H1 (cell line): ENCODE measurements around the gene GRIK1. TPM values are rescaled to one million over a fixed set of nuclear protein-coding genes. Genes with fewer than 3 reads are reported as not detected.

Experiments used
- CTCF ChIA-PET: fragments of 300-600 bp; sonication (Branson Sonifier 250); formaldehyde crosslinking; loops from one replicate; lab custom pipeline; 2021; ENCODE audit not compliant: partially characterized antibody; lab: Charles Lee
- POLR2A ChIA-PET: fragments of 300-600 bp; sonication (Branson Sonifier 250); formaldehyde crosslinking; loops from one replicate; lab custom pipeline; 2021; ENCODE audit warnings: inconsistent platforms; ENCODE audit not compliant: partially characterized antibody; lab: Charles Lee
- DNase-seq, 2 experiments: peaks; one replicate each; pipeline versions ENCODE4 v3.0.0 to v3.0.0-alpha.2; 2010 to 2022; ENCODE audit warnings: low spot score in 2 of 2, low read depth in 1 of 2, mixed read lengths in 1 of 2
- FAIRE-seq: peaks from 2 replicates; lab custom pipeline; 2011; peaks lifted over from hg19 to GRCh38; lab: Jason Lieb, UNC
- H2AFZ ChIP-seq: 2 replicates; pipeline ENCODE4 v1.8.1; 2012; ENCODE audit warnings: low read length, inconsistent platforms
- H2AK5ac ChIP-seq: 2 replicates; pipeline ENCODE4 v1.6.1; 2013; ENCODE audit warnings: low read depth, low read length
- H2BK120ac ChIP-seq: replicated peaks from 2 replicates; pipeline ENCODE3; 2013; ENCODE audit warnings: low read depth, low read length, inconsistent platforms
- H2BK12ac ChIP-seq: 2 replicates; pipeline ENCODE4 v1.6.1; 2013; ENCODE audit warnings: low read depth, low read length
- H2BK15ac ChIP-seq: 2 replicates; pipeline ENCODE4 v1.6.1; 2013; ENCODE audit warnings: low read length
- H2BK20ac ChIP-seq: 2 replicates; pipeline ENCODE4 v1.6.1; 2013; ENCODE audit warnings: low read length
- H2BK5ac ChIP-seq: 2 replicates; pipeline ENCODE4 v1.6.1; 2013; ENCODE audit warnings: low read depth, low read length
- H3K14ac ChIP-seq: 2 replicates; pipeline ENCODE4 v1.6.1; 2013; ENCODE audit warnings: inconsistent platforms; ENCODE audit not compliant: insufficient read length
- H3K18ac ChIP-seq: 2 replicates; pipeline ENCODE4 v1.6.1; 2013; ENCODE audit warnings: low read length; ENCODE audit errors: extremely low read depth
- H3K23ac ChIP-seq: 2 replicates; pipeline ENCODE4 v1.6.1; 2013; ENCODE audit warnings: inconsistent platforms; ENCODE audit not compliant: insufficient read length
- H3K23me2 ChIP-seq: 2 replicates; pipeline ENCODE4 v1.6.1; 2013; ENCODE audit warnings: low read depth, low read length
- H3K27ac ChIP-seq: 2 replicates; pipeline ENCODE4 v1.6.1; 2011; ENCODE audit warnings: low read depth, low read length, inconsistent platforms
- H3K27me3 ChIP-seq, 4 experiments: replicated peaks in 1 of 4; 1 replicate in 1 of 4; 2 replicates in 3 of 4; pipeline versions ENCODE4 v1.6.1 to v1.8.1; 2011 to 2013; ENCODE audit warnings: low read length in 3 of 4, mild to moderate bottlenecking in 3 of 4, inconsistent platforms in 2 of 4, mixed read lengths in 2 of 4, moderate library complexity in 1 of 4; ENCODE audit not compliant: control insufficient read depth in 3 of 4, insufficient read depth in 3 of 4; ENCODE audit errors: extremely low read depth in 1 of 4
- H3K36me3 ChIP-seq, 4 experiments: 2 replicates each; pipeline versions ENCODE4 v1.6.1 to v1.8.1; 2011 to 2013; ENCODE audit warnings: mild to moderate bottlenecking in 4 of 4, low read length in 3 of 4, moderate library complexity in 2 of 4, control low read depth in 1 of 4, inconsistent platforms in 1 of 4; ENCODE audit not compliant: insufficient read depth in 4 of 4, control insufficient read depth in 2 of 4
- H3K4ac ChIP-seq: replicated peaks from 2 replicates; pipeline ENCODE3; 2013; ENCODE audit warnings: low read length, low read depth, mixed read lengths, inconsistent platforms; ENCODE audit not compliant: insufficient read length
- H3K4me1 ChIP-seq, 4 experiments: replicated peaks in 1 of 4; 1 replicate in 1 of 4; 2 replicates in 3 of 4; pipeline versions ENCODE4 v1.6.1 to v1.8.1; 2011 to 2013; ENCODE audit warnings: low read length in 3 of 4, inconsistent platforms in 2 of 4, mixed read lengths in 1 of 4; ENCODE audit not compliant: insufficient read depth in 4 of 4, control insufficient read depth in 3 of 4
- H3K4me2 ChIP-seq, 2 experiments: 2 replicates each; pipeline versions ENCODE4 v1.6.1 to v1.8.1; 2011 to 2013; ENCODE audit warnings: low read depth in 2 of 2, low read length in 2 of 2, control low read depth in 1 of 2, inconsistent platforms in 1 of 2, mild to moderate bottlenecking in 1 of 2; ENCODE audit not compliant: insufficient read depth in 1 of 2
- H3K4me3 ChIP-seq, 4 experiments: fragments of 200-600, 300-600 bp in 1 of 4; sonication (generic), shearing (Covaris generic), sonication (Bioruptor Twin) in 1 of 4; 2 replicates each; pipeline versions ENCODE4 v1.5.1 to v1.8.1; 2011 to 2016; ENCODE audit warnings: low read length in 4 of 4, low read depth in 3 of 4, control low read depth in 2 of 4, inconsistent platforms in 2 of 4, mild to moderate bottlenecking in 2 of 4, mixed read lengths in 1 of 4, moderate library complexity in 1 of 4; ENCODE audit not compliant: insufficient read depth in 2 of 4; ENCODE audit errors: extremely low read depth in 1 of 4
- H3K56ac ChIP-seq: replicated peaks from 2 replicates; pipeline ENCODE3; 2013; ENCODE audit warnings: low read depth, mild to moderate bottlenecking, mixed read lengths, low read length, inconsistent platforms; ENCODE audit not compliant: insufficient read length
- H3K79me1 ChIP-seq: 2 replicates; pipeline ENCODE4 v1.6.1; 2013; ENCODE audit warnings: low read depth, low read length, control low read depth
- H3K79me2 ChIP-seq, 2 experiments: 2 replicates each; pipeline versions ENCODE4 v1.6.1 to v1.8.1; 2012 to 2013; ENCODE audit warnings: low read length in 2 of 2, mild to moderate bottlenecking in 2 of 2, inconsistent platforms in 1 of 2; ENCODE audit not compliant: insufficient read depth in 2 of 2, control insufficient read depth in 1 of 2
- H3K9ac ChIP-seq, 4 experiments: replicated peaks in 1 of 4; 1 replicate in 1 of 4; 2 replicates in 3 of 4; pipeline versions ENCODE4 v1.6.1 to v1.8.1; 2011 to 2013; ENCODE audit warnings: low read depth in 3 of 4, low read length in 3 of 4, control low read depth in 2 of 4, mild to moderate bottlenecking in 2 of 4, moderate library complexity in 2 of 4, inconsistent platforms in 1 of 4; ENCODE audit errors: extremely low read depth in 1 of 4
- H3K9me3 ChIP-seq, 2 experiments: 2 replicates each; pipeline versions ENCODE4 v1.6.1 to v1.8.1; 2012 to 2013; ENCODE audit warnings: mild to moderate bottlenecking in 2 of 2, moderate library complexity in 2 of 2, control low read depth in 1 of 2, inconsistent platforms in 1 of 2, low read depth in 1 of 2, low read length in 1 of 2, mixed read lengths in 1 of 2; ENCODE audit not compliant: insufficient read depth in 2 of 2
- H4K20me1 ChIP-seq, 2 experiments: replicated peaks in 1 of 2; 2 replicates each; pipeline versions ENCODE3 to v1.8.1; 2011 to 2013; ENCODE audit warnings: inconsistent platforms in 2 of 2, low read length in 2 of 2, mild to moderate bottlenecking in 1 of 2; ENCODE audit not compliant: insufficient read depth in 2 of 2, control insufficient read depth in 1 of 2
- H4K5ac ChIP-seq: 2 replicates; pipeline ENCODE4 v1.6.1; 2013; ENCODE audit warnings: low read length, low read depth, mixed read lengths, inconsistent platforms; ENCODE audit not compliant: insufficient read length
- H4K8ac ChIP-seq: 2 replicates; pipeline ENCODE4 v1.8.0; 2013; ENCODE audit warnings: mild to moderate bottlenecking, moderate library complexity, low read length, inconsistent platforms; ENCODE audit not compliant: insufficient read depth; ENCODE audit errors: extremely low read depth
- H4K91ac ChIP-seq: replicated peaks from 2 replicates; pipeline ENCODE3; 2013; ENCODE audit warnings: low read length, mixed read lengths, inconsistent platforms; ENCODE audit not compliant: insufficient read length
- FOSL1 ChIP-seq: IDR thresholded peaks from 2 replicates; pipeline ENCODE4 v1.6.1; 2011; ENCODE audit warnings: mild to moderate bottlenecking, low read depth, low read length, moderate library complexity; ENCODE audit not compliant: insufficient read depth
- KDM5A ChIP-seq: fragments of 200-600 bp; IDR thresholded peaks from 2 replicates; pipeline ENCODE4 v1.7.1; 2012; ENCODE audit warnings: mild to moderate bottlenecking, low read length, inconsistent platforms, mixed read lengths
- RAD21 ChIP-seq, 2 experiments: IDR thresholded peaks in 1 of 2; conservative IDR thresholded peaks in 1 of 2; 2 replicates each; pipeline ENCODE4 v1.6.1; 2011; ENCODE audit warnings: low read depth in 2 of 2, low read length in 2 of 2, improper control_type of control experiment in 1 of 2, inconsistent platforms in 1 of 2, mild to moderate bottlenecking in 1 of 2, moderate library complexity in 1 of 2
- RXRA ChIP-seq: IDR thresholded peaks from 2 replicates; pipeline ENCODE4 v1.6.1; 2011; ENCODE audit warnings: low read depth, mild to moderate bottlenecking, low read length, moderate library complexity; ENCODE audit not compliant: insufficient read depth
- TAF1 ChIP-seq: IDR thresholded peaks from 2 replicates; pipeline ENCODE4 v1.6.1; 2011; ENCODE audit warnings: mild to moderate bottlenecking, low read depth, low read length
- TCF12 ChIP-seq: IDR thresholded peaks from 2 replicates; pipeline ENCODE4 v1.6.1; 2011; ENCODE audit warnings: low read depth, mild to moderate bottlenecking, low read length
- YY1 ChIP-seq: IDR thresholded peaks from 2 replicates; pipeline ENCODE4 v1.6.1; 2011; ENCODE audit warnings: low read depth, mild to moderate bottlenecking, low read length
- WGBS, 2 experiments: shearing (Covaris generic) in 1 of 2; methylation state at CpG; one replicate each; pipeline versions ENCODE4 v1.1.6 to v1.1.7; 2013 to 2015; ENCODE audit warnings: low lambda C conversion rate in 2 of 2, mixed read lengths in 2 of 2, inconsistent platforms in 1 of 2, low coverage in 1 of 2, missing lambda C conversion rate in 1 of 2; ENCODE audit not compliant: insufficient replicate concordance in 2 of 2, insufficient coverage in 1 of 2, insufficient read length in 1 of 2; ENCODE audit errors: extremely low coverage in 1 of 2, missing lambda C conversion rate in 1 of 2; 5-methylcytosine and 5-hydroxymethylcytosine counted together
- polyA plus RNA-seq, 7 experiments: library from polyadenylated mRNA; depleted of rRNA in 3 of 7; stranded (reverse) in 5 of 7; unstranded in 2 of 7; fragments of >200 nt in 5 of 7; fragments of 200-250 nt in 2 of 7; gene quantifications; 1 replicate in 5 of 7; 2 replicates in 1 of 7; 4 replicates in 1 of 7; pipeline versions ENCODE4 v1.2.1 to v1.2.3, GENCODE V29; 2011 to 2013; ENCODE audit warnings: missing spikeins in 2 of 7, mixed read lengths in 2 of 7
- total RNA-seq: library from RNA; stranded (reverse); fragmentation: NEBNext Ultra II Directional; extraction: Animal tissue kit (Norgen Biotek cat#: 25700); gene quantifications from 2 replicates; pipeline ENCODE4 v1.2.1, GENCODE V29; 2021
- TF ChIP-seq, protein P1 (sequence below), 3 experiments: IDR thresholded peaks; 1 replicate in 2 of 3; 2 replicates in 1 of 3; pipeline versions ENCODE4 v1.5.1 to v1.6.1; 2011; ENCODE audit warnings: low read length in 3 of 3, mild to moderate bottlenecking in 3 of 3, inconsistent platforms in 2 of 3, low read depth in 1 of 3, moderate library complexity in 1 of 3; ENCODE audit not compliant: insufficient read depth in 1 of 3; ENCODE audit errors: control extremely low read depth in 1 of 3
- TF ChIP-seq, protein P2 (sequence below): IDR thresholded peaks from 2 replicates; pipeline ENCODE4 v1.6.1; 2012; ENCODE audit warnings: inconsistent platforms

The GRIK1 gene
- total and polyA plus RNA-seq, 2 of the 8 experiments (the other 6 are each of a cell fraction or from before 2014, with no cell fraction given) = 0.11 to 0.32 TPM

DNA sequence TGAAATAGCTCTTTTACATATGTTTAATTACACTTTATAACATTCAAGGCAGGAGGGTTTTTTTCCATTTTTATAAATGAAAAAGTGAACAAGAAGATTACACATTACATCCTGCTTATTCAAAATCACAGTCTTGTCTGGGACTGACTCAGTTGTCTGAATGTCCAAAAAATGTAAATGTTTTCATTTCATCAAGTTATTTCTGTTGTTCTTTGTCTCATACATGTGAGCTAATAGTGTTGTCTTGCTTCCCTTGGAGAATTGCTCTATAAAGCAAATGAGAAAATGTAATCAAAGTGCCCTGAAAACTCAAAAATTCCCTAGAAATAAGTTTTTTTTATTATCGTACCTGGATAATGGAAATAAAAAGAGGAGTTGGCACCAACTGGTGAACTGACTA is 242.9 kb downstream of the GRIK1 start:
- H2BK5ac ChIP-seq = no peak overlapping the region
- no peak overlapping the region for H3K4me3 ChIP-seq
- CTCF ChIA-PET = no interaction called here
- H3K4me1 ChIP-seq = no peaks in the 10 kb centered on the region
- no peak overlapping the region for H3K56ac ChIP-seq
- no peaks in the 10 kb centered on the region for H3K27me3 ChIP-seq
- H4K20me1 ChIP-seq = no peaks in the 10 kb centered on the region
- H2BK120ac ChIP-seq = no peak overlapping the region
- H2BK20ac ChIP-seq = no peak overlapping the region
- no peak overlapping the region for H2AFZ ChIP-seq
- H4K5ac ChIP-seq = no peak overlapping the region
- no peak for FAIRE-seq
- H3K9me3 ChIP-seq = peaks cover 0 to 6% of the 10 kb centered on the region in 2 experiments; a peak in 2 of 4 replicates
- H3K23me2 ChIP-seq = no peaks in the 10 kb centered on the region
- no peak overlapping the region for H2BK15ac ChIP-seq
- no peak overlapping the region for H2BK12ac ChIP-seq
- H3K79me2 ChIP-seq = no peaks in the 10 kb centered on the region
- no peak overlapping the region for H3K14ac ChIP-seq
- POLR2A ChIA-PET = no interaction called here
- TF ChIP-seq FOSL1 (no peak), TAF1 (no peak), KDM5A (no peak), RAD21 (IDR thresholded peaks at IDR 0.05 in 1 of 2, conservative IDR thresholded peaks at IDR 0.05 in 1 of 2; ENCODE audit: low read depth in 2 of 2, low read length in 2 of 2) (no peak), RXRA (no peak), YY1 (no peak), TCF12 (no peak)
- TF ChIP-seq, protein P1, sequence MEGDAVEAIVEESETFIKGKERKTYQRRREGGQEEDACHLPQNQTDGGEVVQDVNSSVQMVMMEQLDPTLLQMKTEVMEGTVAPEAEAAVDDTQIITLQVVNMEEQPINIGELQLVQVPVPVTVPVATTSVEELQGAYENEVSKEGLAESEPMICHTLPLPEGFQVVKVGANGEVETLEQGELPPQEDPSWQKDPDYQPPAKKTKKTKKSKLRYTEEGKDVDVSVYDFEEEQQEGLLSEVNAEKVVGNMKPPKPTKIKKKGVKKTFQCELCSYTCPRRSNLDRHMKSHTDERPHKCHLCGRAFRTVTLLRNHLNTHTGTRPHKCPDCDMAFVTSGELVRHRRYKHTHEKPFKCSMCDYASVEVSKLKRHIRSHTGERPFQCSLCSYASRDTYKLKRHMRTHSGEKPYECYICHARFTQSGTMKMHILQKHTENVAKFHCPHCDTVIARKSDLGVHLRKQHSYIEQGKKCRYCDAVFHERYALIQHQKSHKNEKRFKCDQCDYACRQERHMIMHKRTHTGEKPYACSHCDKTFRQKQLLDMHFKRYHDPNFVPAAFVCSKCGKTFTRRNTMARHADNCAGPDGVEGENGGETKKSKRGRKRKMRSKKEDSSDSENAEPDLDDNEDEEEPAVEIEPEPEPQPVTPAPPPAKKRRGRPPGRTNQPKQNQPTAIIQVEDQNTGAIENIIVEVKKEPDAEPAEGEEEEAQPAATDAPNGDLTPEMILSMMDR (IDR thresholded peaks at IDR 0.05; ENCODE audit: control extremely low read depth in 1 of 3, insufficient read depth in 1 of 3, low read depth in 1 of 3, low read length in 3 of 3) = no peak
- TF ChIP-seq, protein P2, sequence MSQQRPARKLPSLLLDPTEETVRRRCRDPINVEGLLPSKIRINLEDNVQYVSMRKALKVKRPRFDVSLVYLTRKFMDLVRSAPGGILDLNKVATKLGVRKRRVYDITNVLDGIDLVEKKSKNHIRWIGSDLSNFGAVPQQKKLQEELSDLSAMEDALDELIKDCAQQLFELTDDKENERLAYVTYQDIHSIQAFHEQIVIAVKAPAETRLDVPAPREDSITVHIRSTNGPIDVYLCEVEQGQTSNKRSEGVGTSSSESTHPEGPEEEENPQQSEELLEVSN = no peak
- no peak overlapping the region for H4K91ac ChIP-seq
- no peak overlapping the region for H3K4me2 ChIP-seq
- no peak overlapping the region for H4K8ac ChIP-seq
- H3K9ac ChIP-seq = no peak overlapping the region
- no peak overlapping the region for H3K4ac ChIP-seq
- DNase-seq = no peak
- WGBS, 2 experiments = 95% methylated on average over 1 of the region's 1 CpG; no CpG with 5 or more reads in 1 of the 2 experiments
- no peaks in the 10 kb centered on the region for H3K79me1 ChIP-seq
- H3K36me3 ChIP-seq = no peaks in the 10 kb centered on the region; a peak in 1 of 8 replicates
- no peak overlapping the region for H3K27ac ChIP-seq
- H3K23ac ChIP-seq = no peak overlapping the region
- H3K18ac ChIP-seq = no peak overlapping the region
- no peak overlapping the region for H2AK5ac ChIP-seq
